Dendritic cell treated with granulocyte-macrophage colony-stimulating factor and Interleukin-4, amounts not matched to agents 40 ng/mL and 50 ng/mL, for 4 days (primary cell): Measurements from ENCODE around the gene CHMP3.
"Not testable (repeated sequence)": the region's sequence is repeated elsewhere in the genome, so short reads cannot be mapped to it uniquely, and the experiment has no call there.

Experiments used
- H3K27ac Mint-ChIP-seq: one replicate; pipeline ENCODE4 v1.8.0; 2022; ENCODE audit warnings: mild to moderate bottlenecking, mixed read lengths
- H3K27me3 Mint-ChIP-seq: one replicate; pipeline ENCODE4 v1.8.0; 2022; ENCODE audit warnings: mild to moderate bottlenecking, mixed read lengths
- H3K36me3 Mint-ChIP-seq: one replicate; pipeline ENCODE4 v1.8.0; 2022; ENCODE audit warnings: low read depth, mixed read lengths
- H3K4me1 Mint-ChIP-seq: one replicate; pipeline ENCODE4 v1.8.0; 2022; ENCODE audit warnings: low read depth, mixed read lengths
- H3K4me3 Mint-ChIP-seq: one replicate; pipeline ENCODE4 v1.8.0; 2022; ENCODE audit warnings: mild to moderate bottlenecking, moderate library complexity, mixed read lengths
- H3K9me3 Mint-ChIP-seq: one replicate; pipeline ENCODE4 v1.8.0; 2022; ENCODE audit warnings: mixed read lengths
- intact Hi-C: fragments of 100-400 bp; cut with micrococcal nuclease; formaldehyde crosslinking; loops from one replicate; pipeline ENCODE4 v1.15.0; 2022

Gene CHMP3

GRCh38 chr2:86562922-86563649 lies at the start of gene CHMP3:
TSS of gene CHMP3 (minus strand) at chr2:86563443. CDS start at chr2:86563348, 95 bp downstream.
- intact Hi-C loops = loop anchor here (2.0 kb wide), 2 partner anchors 60 to 124 kb away; partner anchors contain the start of gene RNF103
- Mint-ChIP-seq H3K4me1 (peaks cover 24% of the 10 kb centered on the region), H3K27ac (peak within 1 kb of the TSS; percentile 100), H3K4me3 (peak within 1 kb of the TSS; percentile 94), H3K36me3 (peaks cover 28% of the 10 kb centered on the region), H3K27me3 (no peaks in the 10 kb centered on the region), H3K9me3 (peaks cover 9% of the 10 kb centered on the region)

GRCh38 chr2:86610871-86611270 lies 47.6 kb upstream of the CHMP3 start:
- intact Hi-C loops = no loop called here
- no peaks in the 10 kb centered on the region for H3K9me3 Mint-ChIP-seq
- H3K4me3 Mint-ChIP-seq = no peak overlapping the region
- no peak overlapping the region for H3K27ac Mint-ChIP-seq
- no peaks in the 10 kb centered on the region for H3K27me3 Mint-ChIP-seq
- H3K4me1 Mint-ChIP-seq = peaks cover 10% of the 10 kb centered on the region
- H3K36me3 Mint-ChIP-seq = peaks cover 71% of the 10 kb centered on the region

GRCh38 chr2:86608832-86609410 lies 45.7 kb upstream of the CHMP3 start:
- Mint-ChIP-seq H3K4me3 (no peak overlapping the region), H3K27me3 (no peaks in the 10 kb centered on the region), H3K36me3 (peaks cover 72% of the 10 kb centered on the region), H3K4me1 (peaks cover 12% of the 10 kb centered on the region), H3K9me3 (no peaks in the 10 kb centered on the region), H3K27ac (no peak overlapping the region)
- intact Hi-C loops = no loop called here

GRCh38 chr2:86603905-86604304 lies 40.7 kb upstream of the CHMP3 start:
- H3K9me3 Mint-ChIP-seq = no peaks in the 10 kb centered on the region
- no peak overlapping the region for H3K4me3 Mint-ChIP-seq
- peaks cover 57% of the 10 kb centered on the region for H3K36me3 Mint-ChIP-seq
- peaks cover 12% of the 10 kb centered on the region for H3K4me1 Mint-ChIP-seq
- no peak overlapping the region for H3K27ac Mint-ChIP-seq
- intact Hi-C loops = no loop called here
- H3K27me3 Mint-ChIP-seq = no peaks in the 10 kb centered on the region

GRCh38 chr2:86598966-86599365 lies 35.7 kb upstream of the CHMP3 start:
- H3K36me3 Mint-ChIP-seq = peaks cover 25% of the 10 kb centered on the region
- no peak overlapping the region for H3K27ac Mint-ChIP-seq
- no peak overlapping the region for H3K4me3 Mint-ChIP-seq
- no peaks in the 10 kb centered on the region for H3K4me1 Mint-ChIP-seq
- intact Hi-C loops = no loop called here
- no peaks in the 10 kb centered on the region for H3K9me3 Mint-ChIP-seq
- H3K27me3 Mint-ChIP-seq = no peaks in the 10 kb centered on the region

GRCh38 chr2:86596118-86596517 lies 32.9 kb upstream of the CHMP3 start:
- Mint-ChIP-seq H3K4me3 (no peak overlapping the region), H3K36me3 (no peaks in the 10 kb centered on the region), H3K4me1 (no peaks in the 10 kb centered on the region), H3K27ac (no peak overlapping the region), H3K27me3 (no peaks in the 10 kb centered on the region), H3K9me3 (no peaks in the 10 kb centered on the region)
- intact Hi-C loops = no loop called here

- Mint-ChIP-seq H3K9me3 (no peaks in the 10 kb centered on the region), H3K4me3 (no peak overlapping the region), H3K27me3 (no peaks in the 10 kb centered on the region), H3K4me1 (no peaks in the 10 kb centered on the region), H3K27ac (no peak overlapping the region), H3K36me3 (no peaks in the 10 kb centered on the region)
- intact Hi-C loops = no loop called here
These were observed 30.0 kb upstream of the CHMP3 start for GRCh38 chr2:86593266-86593665.

GRCh38 chr2:86592547-86593230 lies 29.4 kb upstream of the CHMP3 start:
- intact Hi-C loops = no loop called here
- no peak overlapping the region for H3K4me3 Mint-ChIP-seq
- no peaks in the 10 kb centered on the region for H3K27me3 Mint-ChIP-seq
- no peak overlapping the region for H3K27ac Mint-ChIP-seq
- H3K36me3 Mint-ChIP-seq = no peaks in the 10 kb centered on the region
- no peaks in the 10 kb centered on the region for H3K4me1 Mint-ChIP-seq
- no peaks in the 10 kb centered on the region for H3K9me3 Mint-ChIP-seq

GRCh38 chr2:86589701-86590100 lies 26.5 kb upstream of the CHMP3 start:
- intact Hi-C loops = not testable (repeated sequence)

GRCh38 chr2:86584151-86584913 lies 21.1 kb upstream of the CHMP3 start:
- Mint-ChIP-seq H3K9me3 (no peaks in the 10 kb centered on the region), H3K27me3 (no peaks in the 10 kb centered on the region), H3K27ac (peak overlapping the region; percentile 51), H3K4me1 (peaks cover 6% of the 10 kb centered on the region), H3K4me3 (no peak overlapping the region), H3K36me3 (no peaks in the 10 kb centered on the region)
- intact Hi-C loops = no loop called here

More at GRCh38 chr2:86589701-86590100, 26.5 kb upstream of the CHMP3 start:
- not testable (repeated sequence) for H3K27me3 Mint-ChIP-seq, H3K4me3 Mint-ChIP-seq, H3K4me1 Mint-ChIP-seq, H3K27ac Mint-ChIP-seq, H3K36me3 Mint-ChIP-seq, H3K9me3 Mint-ChIP-seq

GRCh38 chr2:86580560-86580959 lies 17.3 kb upstream of the CHMP3 start:
- Mint-ChIP-seq H3K4me3 (no peak overlapping the region), H3K27ac (no peak overlapping the region), H3K27me3 (no peaks in the 10 kb centered on the region), H3K9me3 (peaks cover 6% of the 10 kb centered on the region), H3K36me3 (no peaks in the 10 kb centered on the region), H3K4me1 (peaks cover 6% of the 10 kb centered on the region)
- intact Hi-C loops = no loop called here

GRCh38 chr2:86577817-86578456 lies 14.7 kb upstream of the CHMP3 start:
- Mint-ChIP-seq H3K4me1 (no peaks in the 10 kb centered on the region), H3K27ac (no peak overlapping the region), H3K4me3 (no peak overlapping the region), H3K27me3 (no peaks in the 10 kb centered on the region), H3K9me3 (peaks cover 6% of the 10 kb centered on the region), H3K36me3 (no peaks in the 10 kb centered on the region)
- intact Hi-C loops = no loop called here

- no peaks in the 10 kb centered on the region for H3K4me1 Mint-ChIP-seq
- no peaks in the 10 kb centered on the region for H3K36me3 Mint-ChIP-seq
- no peak overlapping the region for H3K4me3 Mint-ChIP-seq
- H3K9me3 Mint-ChIP-seq = no peaks in the 10 kb centered on the region
- intact Hi-C loops = loop anchor here (5.0 kb wide), 1 partner anchor 47 kb away; no protein-coding TSS in a partner anchor
- H3K27me3 Mint-ChIP-seq = no peaks in the 10 kb centered on the region
- no peak overlapping the region for H3K27ac Mint-ChIP-seq
These were observed 6.8 kb upstream of the CHMP3 start for GRCh38 chr2:86570059-86570458.
